ENCODE results near the gene CDH4.
"Not testable (repeated sequence)": the region's sequence is repeated elsewhere in the genome, so short reads cannot be mapped to it uniquely, and the experiment has no call there.

Gene CDH4

DNA sequence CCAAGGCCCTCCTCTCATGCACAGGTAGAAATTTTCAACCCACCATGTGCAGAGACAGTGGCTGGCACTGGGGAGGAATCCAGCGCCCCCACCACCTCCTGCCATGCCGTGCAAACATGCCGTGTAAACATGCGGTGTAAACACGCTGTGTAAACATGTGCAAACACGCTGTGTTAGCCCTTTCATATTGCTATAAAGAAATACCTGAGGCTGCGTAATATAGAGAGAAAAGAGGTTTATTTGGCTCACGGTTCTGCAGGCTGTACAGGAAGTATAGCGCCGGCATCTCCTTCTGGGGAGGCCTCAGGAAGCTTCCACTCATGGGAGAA lies 595.3 kb downstream of the CDH4 start:
- DNase-seq (ENCODE audit: low read depth), result no peak

DNA sequence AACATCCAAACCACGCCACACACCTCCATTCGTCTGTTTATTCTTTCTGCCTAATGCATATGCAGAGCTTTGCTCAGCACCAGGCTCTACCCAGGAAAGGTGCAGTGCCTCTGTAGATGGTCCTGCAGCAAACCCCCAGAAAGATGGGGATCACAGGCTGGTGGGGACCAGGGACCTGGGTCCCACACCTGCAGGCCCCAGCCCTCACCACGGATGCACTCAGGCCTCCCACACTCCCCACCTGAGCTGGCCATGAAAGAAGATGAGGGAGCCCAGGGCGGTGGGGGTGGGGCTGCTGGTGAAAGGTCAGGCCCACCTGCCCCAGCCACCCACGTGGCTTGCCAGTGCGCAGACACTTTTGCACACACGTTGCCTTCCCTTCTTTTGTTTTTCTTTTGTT lies 595.9 kb downstream of the CDH4 start:
- no peak for DNase-seq (ENCODE audit: low read depth)

DNA sequence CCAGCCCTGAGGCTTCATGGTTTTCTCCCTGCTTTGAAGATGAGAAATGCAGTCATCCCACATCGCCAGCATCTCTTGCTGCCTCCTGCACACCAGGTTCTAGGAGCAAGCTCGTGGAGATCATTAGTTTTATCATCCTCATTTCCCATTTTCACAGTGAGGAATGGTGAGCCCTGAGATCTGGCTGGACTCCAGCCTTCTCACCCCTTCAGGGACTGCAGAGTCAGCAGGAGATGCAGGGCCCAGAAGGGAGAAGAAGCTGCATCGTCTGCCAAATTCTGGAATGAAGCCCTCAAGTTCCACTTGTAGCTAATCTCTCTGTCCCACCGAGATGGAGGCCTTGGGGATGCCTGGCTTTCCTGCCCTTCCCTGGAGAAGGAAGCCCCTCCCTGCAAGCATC lies 596.8 kb downstream of the CDH4 start:
- no peak for DNase-seq (ENCODE audit: low read depth)

DNA sequence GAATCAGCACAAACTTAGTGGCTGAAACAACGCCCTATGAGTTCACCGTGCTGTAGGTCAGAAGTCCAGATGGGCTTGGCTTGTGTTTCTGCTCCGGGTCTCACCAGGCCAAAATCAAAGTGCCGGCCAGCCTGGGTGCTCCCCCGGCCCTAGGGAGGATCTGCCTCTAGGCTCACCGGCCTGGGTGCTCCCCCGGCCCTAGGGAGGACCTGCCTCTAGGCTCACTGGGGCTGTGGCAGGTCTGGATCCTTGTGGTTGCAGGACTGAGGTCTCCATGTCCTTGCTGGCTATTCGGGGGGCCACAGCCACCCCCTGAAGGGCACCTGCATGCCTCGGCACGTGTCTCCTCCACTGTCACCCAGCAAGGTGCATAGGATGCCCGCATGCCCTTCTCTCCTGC lies 597.3 kb downstream of the CDH4 start:
- no peak for DNase-seq (ENCODE audit: low read depth)

DNA sequence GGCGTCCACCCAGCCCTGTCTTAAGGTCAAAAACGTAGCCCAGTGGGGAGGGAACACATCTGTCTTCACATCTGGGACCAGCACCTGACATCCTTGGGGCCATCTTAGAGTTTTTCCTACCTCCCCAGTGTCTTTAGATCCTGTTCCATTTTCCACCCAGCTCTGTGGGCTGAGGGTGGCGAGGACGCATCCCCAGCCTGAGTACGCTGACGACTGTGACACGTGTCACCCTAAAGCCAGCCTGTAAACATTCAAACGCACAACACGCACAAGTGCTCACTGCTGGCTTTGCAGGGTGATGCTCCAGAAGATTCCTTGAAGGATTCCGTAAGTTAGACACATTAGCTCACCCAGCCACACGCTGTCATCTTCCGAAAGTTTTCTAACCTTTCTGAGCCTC lies 597.8 kb downstream of the CDH4 start:
- DNase-seq (ENCODE audit: low read depth), result no peak

DNA sequence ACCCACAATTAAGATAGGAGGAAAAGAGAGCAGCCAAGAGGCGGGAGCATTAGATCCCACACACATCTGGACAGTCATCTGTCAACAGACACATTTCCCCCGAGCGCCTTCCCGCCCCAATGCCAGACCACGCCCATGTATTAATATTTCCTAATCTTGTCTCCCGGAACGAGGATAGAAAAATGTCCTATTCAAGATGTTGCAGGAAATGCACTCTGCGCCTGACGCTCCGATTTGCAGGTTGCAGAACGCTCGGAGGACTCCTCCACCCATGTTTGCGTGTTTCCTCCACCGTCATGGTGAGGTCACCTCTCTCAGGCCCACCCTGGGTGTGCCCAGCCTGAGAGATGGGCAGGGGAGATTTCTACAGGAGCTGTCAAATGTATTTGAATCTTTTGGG lies 598.4 kb downstream of the CDH4 start:
- DNase-seq (ENCODE audit: low read depth), result no peak

DNA sequence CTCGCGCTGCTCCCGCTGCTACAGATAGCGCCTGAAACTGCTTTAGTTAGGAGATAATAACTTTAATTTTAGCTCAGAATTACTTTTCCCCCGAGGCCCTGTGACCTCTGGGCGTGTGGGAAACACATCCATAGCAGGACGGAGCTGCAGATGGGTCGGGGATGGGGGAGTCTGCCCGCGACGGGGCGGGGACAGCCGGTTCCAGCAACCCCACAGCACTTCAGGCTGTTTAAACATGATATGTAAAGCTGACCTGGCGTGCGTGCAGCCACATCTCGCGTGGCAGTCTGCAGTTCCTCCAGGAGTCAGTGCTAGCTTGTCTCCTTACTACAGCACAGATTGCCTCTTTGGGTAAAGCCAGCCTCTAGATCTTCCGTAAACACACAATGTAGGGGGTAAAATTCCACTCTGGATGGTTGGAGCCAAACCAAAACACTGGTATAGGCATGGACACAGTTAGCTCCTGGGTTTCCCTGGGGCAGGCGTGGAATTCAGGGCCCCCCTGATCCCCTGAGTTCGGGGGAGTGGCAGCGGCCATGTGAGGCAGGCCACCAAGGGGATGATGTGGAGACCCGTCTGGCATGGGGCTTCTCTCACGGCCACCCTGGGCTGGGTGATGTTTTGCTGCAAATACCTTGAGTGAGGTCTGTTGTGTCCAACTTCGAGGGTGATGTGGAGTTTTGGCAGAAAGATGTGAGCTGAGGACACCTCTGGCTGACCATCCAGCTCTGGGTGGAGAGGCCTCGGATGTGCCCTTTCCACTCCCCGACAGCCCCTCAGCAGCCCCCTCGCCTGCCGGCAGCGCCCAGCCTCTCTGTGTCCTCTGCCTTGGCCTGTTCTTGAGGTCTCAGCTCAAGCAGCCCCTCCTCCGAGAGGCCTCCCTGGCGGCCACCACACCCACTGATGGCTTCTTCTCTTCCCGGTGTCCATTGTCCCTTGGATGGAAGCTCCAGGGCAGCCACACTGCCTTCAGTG lies 599.2 kb downstream of the CDH4 start:
- no peak for DNase-seq (ENCODE audit: low read depth)

DNA sequence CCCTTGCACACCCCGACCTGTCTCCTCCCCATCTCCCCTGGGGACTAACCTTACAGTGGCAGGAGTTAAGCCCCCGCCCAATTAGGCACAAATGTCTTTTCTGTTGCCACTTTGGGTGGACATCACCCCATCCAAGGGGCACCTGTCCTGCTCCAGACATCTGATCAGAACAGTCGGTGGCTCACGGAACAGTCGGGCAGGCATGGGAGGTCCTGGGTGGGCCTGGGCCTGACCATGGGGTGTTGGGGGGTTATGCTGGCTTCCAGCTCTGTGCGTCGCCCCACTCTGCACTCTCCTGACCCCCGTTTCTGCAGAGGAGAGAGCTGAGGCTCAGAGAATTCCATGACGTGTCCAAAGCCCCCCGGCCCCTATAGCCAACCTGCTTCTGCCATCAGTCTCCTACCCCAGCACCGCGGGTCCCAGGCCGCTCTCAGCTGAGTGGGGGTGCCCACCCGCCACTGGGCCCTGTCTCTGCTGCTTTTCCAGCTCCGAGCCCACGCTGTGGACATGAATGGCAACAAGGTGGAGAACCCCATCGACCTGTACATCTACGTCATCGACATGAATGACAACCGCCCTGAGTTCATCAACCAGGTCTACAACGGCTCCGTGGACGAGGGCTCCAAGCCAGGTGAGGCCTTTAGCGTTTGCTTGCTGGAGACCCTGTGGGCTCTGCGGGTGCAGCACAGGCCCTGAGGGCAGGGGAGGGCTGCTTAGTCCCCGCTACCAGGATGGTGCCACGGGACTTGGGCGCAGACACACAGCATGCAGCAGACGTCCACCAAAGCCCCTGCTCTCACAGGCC lies 600.4 kb downstream of the CDH4 start:
- no peak for DNase-seq (ENCODE audit: low read depth)

DNA sequence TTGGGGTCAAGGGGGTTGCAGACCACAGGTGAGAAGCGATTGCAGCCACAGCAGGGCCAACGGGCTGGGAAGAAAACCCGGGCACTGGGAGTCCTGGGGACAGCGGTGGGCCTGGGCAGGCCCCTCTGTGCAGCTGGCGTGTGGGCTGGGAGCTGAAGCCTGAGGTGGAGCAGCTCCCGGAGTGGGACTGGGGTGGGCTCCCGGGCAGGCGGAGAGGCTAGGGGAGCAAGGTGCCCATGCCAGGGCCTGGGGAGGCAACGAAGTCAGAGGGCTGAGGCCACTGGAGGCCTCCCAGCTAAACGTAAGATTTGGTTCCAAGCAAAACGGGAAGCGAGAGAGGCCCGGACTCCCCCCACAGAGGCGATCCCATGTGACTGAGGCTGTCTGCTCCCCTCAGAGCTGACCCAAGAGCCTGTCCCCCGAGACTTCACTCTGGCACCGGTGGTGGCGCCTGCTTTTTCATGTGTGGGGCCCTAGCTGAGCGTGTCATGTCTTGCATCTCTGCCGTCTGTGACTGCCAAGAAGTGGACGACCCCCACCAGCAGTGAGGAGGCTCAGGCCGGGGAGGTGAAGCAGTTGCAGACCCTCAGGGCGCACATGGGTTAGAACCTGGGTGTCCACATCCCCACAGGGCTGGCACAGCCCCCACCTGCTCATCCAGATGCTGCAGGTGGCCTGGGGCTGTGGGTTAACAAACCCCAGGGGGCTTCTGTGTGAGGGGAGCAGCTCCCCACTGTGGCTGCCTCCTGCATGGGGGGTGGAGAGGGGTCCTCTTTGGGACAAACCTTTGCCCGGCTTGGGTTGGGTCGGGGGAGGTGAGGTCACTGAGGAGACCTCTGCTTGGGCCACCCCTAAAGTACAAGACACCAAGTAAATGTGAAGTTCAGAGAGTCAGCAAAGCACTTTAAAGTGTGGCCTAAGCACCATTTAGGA lies 601.3 kb downstream of the CDH4 start:
- DNase-seq (ENCODE audit: low read depth), result no peak

DNA sequence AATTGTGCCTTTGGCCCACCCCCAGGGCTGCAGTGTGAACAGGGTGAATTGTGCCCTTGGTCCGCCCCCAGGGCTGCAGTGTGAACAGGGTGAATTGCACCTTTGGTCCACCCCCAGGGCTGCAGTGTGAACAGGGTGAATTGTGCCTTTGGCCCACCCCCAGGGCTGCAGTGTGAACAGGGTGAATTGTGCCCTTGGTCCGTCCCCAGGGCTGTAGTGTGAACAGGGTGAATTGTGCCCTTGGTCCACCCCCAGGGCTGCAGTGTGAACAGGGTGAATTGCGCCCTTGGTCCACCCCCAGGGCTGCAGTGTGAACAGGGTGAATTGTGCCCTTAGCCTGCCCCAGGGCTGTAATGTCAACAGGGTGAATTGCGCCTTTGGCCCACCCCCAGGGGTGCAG lies 602.5 kb downstream of the CDH4 start:
- DNase-seq (ENCODE audit: low read depth), result not testable (repeated sequence)

DNA sequence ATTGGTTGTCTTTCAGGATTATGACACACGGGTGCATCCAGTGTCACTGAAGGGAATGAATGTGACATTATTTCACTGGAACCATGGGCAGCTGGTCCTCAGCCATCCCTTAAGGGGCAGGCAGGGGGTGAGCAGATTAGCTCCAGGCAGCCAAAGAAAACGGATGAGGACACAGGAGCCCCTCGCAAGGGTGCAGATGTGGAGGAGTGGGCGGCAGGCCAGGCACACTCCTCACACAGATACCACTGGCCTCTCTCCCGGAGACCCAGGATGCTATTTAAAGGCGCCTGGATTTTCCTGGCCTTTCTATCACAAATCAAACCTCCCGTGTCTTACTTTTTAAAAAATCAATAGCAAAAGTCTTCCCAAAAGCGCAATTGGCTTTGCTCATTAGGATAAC lies 603.2 kb downstream of the CDH4 start:
- no peak for DNase-seq (ENCODE audit: low read depth)

DNA sequence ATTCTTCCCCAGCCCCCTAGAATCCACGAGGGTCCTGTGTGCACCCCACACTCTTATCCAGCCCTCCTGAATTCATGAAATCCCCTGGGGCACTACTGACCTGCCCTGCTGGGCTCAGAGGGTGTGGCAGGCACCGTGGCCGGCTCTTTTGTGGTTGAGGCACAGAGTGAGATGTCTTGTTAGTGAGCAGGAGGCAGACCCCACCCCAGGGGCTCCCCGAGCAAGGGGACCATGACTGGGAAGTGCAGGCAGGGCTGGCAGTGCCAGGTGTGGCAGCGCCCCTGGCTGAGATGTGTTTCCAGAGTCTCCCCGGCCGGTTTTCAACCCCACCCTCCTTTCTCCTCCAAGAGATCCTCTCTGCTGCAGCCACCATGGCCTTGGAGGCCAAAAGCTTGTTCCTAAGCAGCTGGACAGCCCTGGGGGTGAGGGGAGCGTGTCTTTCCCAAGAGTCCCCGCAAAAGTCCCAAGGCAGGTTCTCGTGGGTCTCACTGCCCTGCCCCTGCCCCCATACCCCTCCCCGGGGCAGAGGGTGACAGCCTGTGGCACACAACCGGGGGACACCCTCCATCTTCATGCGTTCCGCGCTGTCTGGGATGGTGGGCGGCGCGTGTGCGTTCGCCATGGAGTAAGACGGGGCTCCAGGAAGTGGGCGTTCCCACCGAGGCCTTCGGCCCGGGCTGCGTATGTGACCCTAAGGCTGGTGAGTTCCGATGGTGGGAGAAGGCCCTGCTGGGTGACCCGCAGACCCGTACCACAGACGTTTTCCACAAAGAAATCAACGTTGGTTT lies 604.8 kb downstream of the CDH4 start:
- DNase-seq (ENCODE audit: low read depth), result no peak

DNA sequence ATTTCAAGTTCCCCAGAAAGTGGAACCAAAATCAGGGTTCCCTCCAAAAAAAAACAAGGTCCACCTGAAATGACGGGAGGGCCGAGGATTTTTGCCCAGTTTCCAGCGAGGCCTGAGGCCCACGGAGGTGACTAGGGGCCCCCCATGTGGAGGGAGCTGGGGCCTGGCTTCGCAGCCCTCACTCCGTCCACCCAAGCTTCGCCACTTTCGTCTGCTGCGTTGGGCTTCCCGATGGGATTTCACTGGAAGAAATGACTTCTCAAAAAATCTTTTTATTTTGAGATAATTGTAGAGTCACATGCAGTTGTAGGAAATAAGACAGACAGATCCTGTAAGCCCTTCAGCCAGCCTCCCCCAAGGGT lies 605.3 kb downstream of the CDH4 start:
- DNase-seq (ENCODE audit: low read depth), result no peak

DNA sequence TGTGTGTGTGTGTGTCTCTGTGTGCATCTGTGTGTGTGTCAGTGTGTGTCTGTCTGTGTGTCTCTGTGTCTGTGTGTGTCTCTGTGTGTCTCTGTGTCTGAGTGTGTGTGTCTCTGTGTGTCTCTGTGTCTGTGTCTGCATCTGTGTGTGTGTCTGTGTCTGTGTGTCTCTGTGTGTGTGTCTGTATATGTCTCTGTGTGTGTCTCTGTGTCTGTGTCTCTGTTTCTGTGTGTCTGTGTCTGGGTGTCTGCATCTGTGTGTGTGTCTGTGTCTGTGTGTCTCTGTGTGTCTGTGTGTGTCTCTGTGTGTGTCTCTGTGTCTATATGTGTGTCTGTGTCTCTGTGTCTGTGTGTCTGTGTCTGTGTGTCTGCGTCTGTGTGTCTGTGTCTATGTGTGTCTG lies 605.8 kb downstream of the CDH4 start:
- no peak for DNase-seq (ENCODE audit: low read depth)

DNA sequence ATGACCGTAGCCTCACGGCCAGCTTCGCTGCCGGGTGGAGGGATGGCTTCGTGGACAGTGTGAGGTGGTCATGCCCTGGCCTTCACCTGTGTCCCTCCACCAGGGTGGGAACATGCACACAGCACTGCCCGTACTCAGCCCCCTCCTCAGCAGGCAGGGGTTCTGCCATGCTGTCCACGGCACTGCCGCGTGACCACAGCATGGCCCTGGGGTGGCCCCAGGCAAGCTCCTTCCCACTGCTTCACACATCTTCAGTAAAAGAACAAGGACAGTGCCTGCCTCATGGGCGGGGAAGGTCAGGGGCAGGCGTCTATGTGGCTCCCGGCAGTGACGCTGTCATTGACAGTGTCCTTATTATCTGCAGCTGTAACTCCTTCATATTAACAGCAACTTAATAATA lies 607.7 kb downstream of the CDH4 start:
- no peak for DNase-seq (ENCODE audit: low read depth)

DNA sequence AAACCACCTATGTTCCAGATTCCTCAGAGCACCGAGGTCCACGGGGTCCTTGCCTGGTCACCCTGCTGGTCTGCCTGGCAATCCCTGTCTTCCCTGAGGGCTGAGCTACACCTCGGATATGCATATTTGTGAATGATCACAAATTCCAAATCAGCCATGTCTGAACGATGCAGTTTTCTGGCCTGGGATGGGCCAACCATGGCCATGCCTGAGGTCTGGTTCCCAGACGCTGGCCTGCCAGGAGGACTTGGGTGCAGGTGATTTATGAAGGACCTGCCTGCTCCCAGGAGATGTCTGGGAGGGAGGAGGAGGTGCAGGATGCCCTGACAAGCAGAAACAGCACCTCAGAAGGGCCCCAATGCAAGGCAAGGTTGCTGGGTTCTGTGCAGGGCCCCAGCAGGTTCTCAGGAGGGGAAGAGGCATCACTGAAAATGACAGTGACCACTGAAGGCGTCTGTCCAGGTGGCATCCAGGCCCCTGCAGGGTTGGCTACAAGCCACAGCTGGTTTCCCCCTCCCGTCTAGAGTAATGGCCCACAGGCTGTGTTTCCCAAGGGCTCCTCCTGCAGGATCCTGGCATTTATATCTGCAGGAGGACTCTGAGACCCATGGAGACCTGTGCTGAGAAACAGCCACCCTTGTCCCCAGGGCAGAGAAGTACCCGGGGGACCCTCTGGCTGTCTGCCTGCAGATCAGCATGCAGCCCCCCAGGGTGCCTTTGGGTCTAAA lies 608.4 kb downstream of the CDH4 start:
- DNase-seq (ENCODE audit: low read depth), result no peak

DNA sequence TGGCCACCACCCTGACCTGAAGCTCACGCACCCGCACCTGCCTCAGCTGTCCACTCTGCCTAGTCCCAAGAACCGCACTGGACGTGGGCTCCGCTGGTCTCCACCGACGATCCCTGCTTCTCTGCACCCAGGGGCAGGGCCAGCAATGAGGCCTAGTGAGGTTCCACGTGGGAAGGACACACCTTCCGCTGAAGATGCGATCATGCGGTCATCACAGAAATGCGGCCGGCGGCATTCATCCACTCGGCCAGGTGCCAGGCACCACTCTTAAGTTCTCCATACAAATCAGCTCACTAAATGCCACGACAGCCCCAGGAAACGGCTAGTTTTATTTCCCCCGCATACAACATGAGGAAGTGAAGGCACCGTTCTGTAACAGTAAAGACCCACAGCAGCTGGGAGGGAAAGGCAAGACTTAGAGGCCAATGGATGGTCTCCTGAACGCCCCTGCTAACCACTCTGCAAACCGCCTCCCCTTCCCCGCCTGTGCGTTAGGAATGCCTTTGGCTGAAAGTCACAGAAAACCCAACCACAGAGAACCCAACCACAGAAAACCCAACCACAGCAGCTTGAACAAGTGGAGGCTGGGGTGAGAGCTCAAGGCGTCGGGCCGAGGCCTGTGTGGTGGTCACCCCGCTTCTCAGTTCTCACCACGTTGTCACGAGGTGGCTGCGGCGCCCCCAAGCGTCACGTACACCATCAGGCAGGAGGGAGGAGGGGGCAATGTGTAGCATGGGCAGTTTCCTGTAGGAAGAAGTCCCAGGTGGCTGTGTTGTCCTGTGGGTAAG lies 609.2 kb downstream of the CDH4 start:
- no peak for DNase-seq (ENCODE audit: low read depth)

DNA sequence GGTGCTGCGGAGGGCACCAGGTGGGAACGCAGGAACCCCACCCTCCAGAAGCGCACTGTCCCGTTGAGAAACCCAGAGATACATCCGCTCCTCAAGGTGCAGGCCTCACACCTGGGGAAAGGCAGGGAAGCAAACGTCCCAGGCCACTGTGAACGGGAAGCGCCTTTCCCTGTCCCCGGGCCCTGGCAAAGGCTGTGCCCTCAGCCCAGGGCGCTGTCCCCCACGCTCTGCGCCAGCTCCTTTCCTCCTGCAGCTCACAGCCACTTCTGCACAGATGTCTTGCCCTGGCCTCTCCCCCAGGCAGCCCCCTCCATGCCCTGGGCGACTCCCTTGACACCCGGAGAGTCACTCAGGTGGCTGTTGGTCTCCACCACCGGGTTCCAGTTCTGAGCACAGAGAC lies 609.8 kb downstream of the CDH4 start:
- DNase-seq (ENCODE audit: low read depth), result no peak

DNA sequence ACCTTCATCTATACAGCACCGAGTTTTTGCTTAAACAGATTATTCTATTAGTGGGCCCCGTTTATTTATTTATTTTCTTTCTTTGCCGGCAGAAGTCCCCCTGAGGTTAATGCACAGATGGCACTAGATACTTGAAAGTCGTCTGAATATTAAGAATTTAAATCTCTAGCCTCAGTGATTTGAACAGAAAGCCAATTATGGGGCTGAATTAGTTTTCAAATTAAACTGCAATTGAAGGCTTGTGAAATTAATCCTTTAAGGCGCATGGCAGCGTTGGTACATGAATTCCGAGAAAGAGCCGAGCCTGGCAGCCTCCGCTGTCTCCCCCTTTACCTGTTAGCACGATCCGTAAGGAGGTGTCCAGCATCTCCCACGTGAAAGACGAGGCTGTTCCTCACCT lies 610.8 kb downstream of the CDH4 start:
- DNase-seq (ENCODE audit: low read depth), result no peak

DNA sequence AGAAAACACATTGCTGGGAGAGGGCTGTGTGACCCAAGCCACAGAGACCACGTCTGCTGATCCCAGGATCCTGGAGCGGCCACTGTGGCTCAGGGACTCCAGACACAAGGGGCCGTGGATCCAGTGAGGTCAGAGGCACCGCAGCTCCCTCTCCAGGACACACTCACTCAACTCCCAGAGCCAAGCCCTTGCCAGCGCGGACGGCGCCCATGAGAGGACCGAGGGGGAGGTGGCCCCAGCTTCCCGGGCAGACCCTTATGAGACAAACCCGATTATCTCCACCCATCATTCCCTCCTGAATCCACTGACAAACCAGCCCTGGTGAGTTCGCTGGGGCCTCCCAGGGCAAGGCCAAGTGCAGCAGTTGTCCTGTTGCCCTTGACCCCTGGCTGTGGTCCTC lies 612.4 kb downstream of the CDH4 start:
- DNase-seq (ENCODE audit: low read depth), result no peak

Data from iris pigment epithelial cell (primary cell).